Measurements from ENCODE around the gene TRAM2. TPM values are rescaled to one million over a fixed set of nuclear protein-coding genes. Genes with fewer than 3 reads are reported as not detected.

TRAM2 gene
- total RNA-seq, 2 donors from 2014 or later: 7.2 to 22.4 TPM

GRCh38 chr6:52547647-52548352 lies 29.1 kb downstream of the TRAM2 start:
- H3K36me3 ChIP-seq: no peaks in the 10 kb centered on the region
- TF ChIP-seq CTCF (IDR thresholded peaks at IDR 0.05) (no peak), POLR2A (IDR thresholded peaks at IDR 0.05) (no peak), POLR2AphosphoS5 (IDR thresholded peaks at IDR 0.05) (no peak)
- intact Hi-C loops (cut with DNase I): no loop called here
- no peak overlapping the region for H3K4me3 ChIP-seq
- no peaks in the 10 kb centered on the region for H3K9me3 ChIP-seq
- peaks cover 20% of the 10 kb centered on the region for H3K4me1 ChIP-seq (replicated peaks)
- H3K27me3 ChIP-seq (replicated peaks; ENCODE audit: insufficient read depth): no peaks in the 10 kb centered on the region
- H3K27ac ChIP-seq: no peak overlapping the region
- DNase-seq (ENCODE audit: low spot score): no peak
- 63% methylated on average over 9 of the region's 9 CpGs for WGBS

- Histone ChIP-seq H3K36me3 (no peaks in the 10 kb centered on the region), H3K4me3 (no peak overlapping the region), H3K4me1 (replicated peaks) (peaks cover 19% of the 10 kb centered on the region), H3K27ac (no peak overlapping the region), H3K9me3 (no peaks in the 10 kb centered on the region), H3K27me3 (replicated peaks; ENCODE audit: insufficient read depth) (no peaks in the 10 kb centered on the region)
- TF ChIP-seq POLR2A (IDR thresholded peaks at IDR 0.05) (no peak), CTCF (IDR thresholded peaks at IDR 0.05) (no peak), POLR2AphosphoS5 (IDR thresholded peaks at IDR 0.05) (no peak)
- 90% methylated on average over 3 of the region's 3 CpGs for WGBS
- DNase-seq (ENCODE audit: low spot score): no peak
- intact Hi-C loops (cut with DNase I): no loop called here
These were observed 30.2 kb downstream of the TRAM2 start for GRCh38 chr6:52546678-52547077.

GRCh38 chr6:52546192-52546591 lies 30.7 kb downstream of the TRAM2 start:
- Histone ChIP-seq H3K27ac (no peak overlapping the region), H3K4me1 (replicated peaks) (peaks cover 14% of the 10 kb centered on the region), H3K4me3 (no peak overlapping the region), H3K27me3 (replicated peaks; ENCODE audit: insufficient read depth) (no peaks in the 10 kb centered on the region), H3K9me3 (no peaks in the 10 kb centered on the region), H3K36me3 (no peaks in the 10 kb centered on the region)
- intact Hi-C loops (cut with DNase I): no loop called here
- no peak for DNase-seq (ENCODE audit: low spot score)
- TF ChIP-seq POLR2AphosphoS5 (IDR thresholded peaks at IDR 0.05): no peak
- TF ChIP-seq POLR2A (IDR thresholded peaks at IDR 0.05): no peak
- TF ChIP-seq CTCF (IDR thresholded peaks at IDR 0.05): no peak
- 93% methylated on average over 1 of the region's 1 CpG for WGBS

GRCh38 chr6:52545406-52546119 lies 31.3 kb downstream of the TRAM2 start:
- Histone ChIP-seq H3K4me1 (replicated peaks) (peaks cover 11% of the 10 kb centered on the region), H3K4me3 (no peak overlapping the region), H3K9me3 (no peaks in the 10 kb centered on the region), H3K27me3 (replicated peaks; ENCODE audit: insufficient read depth) (no peaks in the 10 kb centered on the region), H3K36me3 (no peaks in the 10 kb centered on the region), H3K27ac (no peak overlapping the region)
- intact Hi-C loops (cut with DNase I): no loop called here
- WGBS: 91% methylated on average over 6 of the region's 6 CpGs
- no peak for TF ChIP-seq CTCF (IDR thresholded peaks at IDR 0.05)
- TF ChIP-seq POLR2A (IDR thresholded peaks at IDR 0.05): no peak
- TF ChIP-seq POLR2AphosphoS5 (IDR thresholded peaks at IDR 0.05): no peak
- no peak for DNase-seq (ENCODE audit: low spot score)
